Stimulated activated CD8-positive, alpha-beta memory T cell treated with anti-CD3 and anti-CD28 coated beads, Interleukin-15, amount 100 ng/mL, for 4 hours (primary cell): ENCODE measurements around the gene GALNT10.

Source experiments
- DNase-seq, 2 donors: peaks; one replicate each; pipeline ENCODE4 v3.0.0-alpha.2; 2020; ENCODE audit warnings: low read depth in 2 of 2

Gene GALNT10

DNA sequence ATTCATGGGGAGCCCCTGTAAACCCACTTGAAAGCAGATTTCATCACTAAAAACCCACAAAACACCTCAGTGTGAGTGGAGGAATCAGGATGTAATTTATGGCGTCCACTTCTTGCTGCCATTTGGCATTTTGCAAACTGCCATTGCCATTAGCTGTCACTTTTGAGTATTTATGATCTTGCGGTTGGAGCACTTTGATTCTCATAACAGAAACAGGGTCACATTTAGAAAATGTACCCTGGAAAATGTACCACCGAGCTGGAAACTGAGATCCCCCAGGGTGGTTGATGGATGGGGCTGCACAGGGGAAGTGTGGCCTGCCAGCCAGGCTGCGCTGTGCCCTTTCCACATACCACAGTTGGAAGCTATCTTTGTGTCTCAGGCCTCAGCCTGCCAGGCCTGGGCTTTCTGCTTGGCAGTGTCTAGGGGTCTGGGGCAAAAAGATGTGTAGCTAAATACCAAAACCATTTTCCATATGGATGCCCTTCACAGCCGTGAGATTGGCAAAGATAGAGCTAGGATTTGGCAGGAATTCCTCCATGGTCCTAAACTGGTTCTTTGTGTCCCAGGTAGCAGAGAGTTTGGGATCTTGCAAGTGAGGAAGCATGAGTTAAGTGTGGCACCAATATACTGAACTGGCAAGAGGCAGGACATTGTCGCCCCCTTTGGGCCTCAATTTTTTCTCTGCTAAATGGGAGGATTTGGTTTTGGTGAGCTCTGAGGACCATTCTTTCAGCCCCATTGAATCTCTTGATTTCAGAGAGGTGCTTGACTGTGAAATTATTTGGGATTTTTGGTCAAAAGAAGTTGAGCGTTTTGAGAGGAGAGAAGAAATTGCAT is 46.2 kb downstream of the GALNT10 start:
- DNase-seq: no peak

GRCh38 chr5:154237376-154237743 is 46.8 kb downstream of the GALNT10 start:
- no peak for DNase-seq

DNA sequence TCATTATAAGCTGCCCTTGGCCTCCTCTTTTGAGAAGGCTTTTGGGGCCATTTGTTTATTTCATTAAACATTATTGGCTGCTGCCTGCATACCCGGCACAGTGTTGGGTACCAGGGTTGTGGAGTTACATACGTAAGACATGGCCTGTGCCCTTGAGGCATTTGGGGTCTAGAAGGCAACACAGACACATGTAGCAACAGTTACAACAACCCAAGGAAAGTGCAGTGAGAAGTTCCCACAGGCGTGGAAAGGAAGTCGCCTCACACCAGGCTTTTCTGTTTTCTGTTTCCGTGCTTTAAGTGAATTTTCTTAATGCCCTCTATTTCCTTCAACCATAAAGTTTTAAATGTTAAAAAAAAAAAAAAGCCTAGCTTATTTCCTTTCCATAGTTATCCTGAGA is 47.4 kb downstream of the GALNT10 start:
- DNase-seq: no peak

- DNase-seq: no peak
Measured at GRCh38 chr5:154238776-154239481, 48.4 kb downstream of the GALNT10 start.

- no peak for DNase-seq
Measured at GRCh38 chr5:154240595-154240994, 50.1 kb downstream of the GALNT10 start.

- DNase-seq: no peak
Measured at GRCh38 chr5:154241021-154241420, 50.5 kb downstream of the GALNT10 start.

DNA sequence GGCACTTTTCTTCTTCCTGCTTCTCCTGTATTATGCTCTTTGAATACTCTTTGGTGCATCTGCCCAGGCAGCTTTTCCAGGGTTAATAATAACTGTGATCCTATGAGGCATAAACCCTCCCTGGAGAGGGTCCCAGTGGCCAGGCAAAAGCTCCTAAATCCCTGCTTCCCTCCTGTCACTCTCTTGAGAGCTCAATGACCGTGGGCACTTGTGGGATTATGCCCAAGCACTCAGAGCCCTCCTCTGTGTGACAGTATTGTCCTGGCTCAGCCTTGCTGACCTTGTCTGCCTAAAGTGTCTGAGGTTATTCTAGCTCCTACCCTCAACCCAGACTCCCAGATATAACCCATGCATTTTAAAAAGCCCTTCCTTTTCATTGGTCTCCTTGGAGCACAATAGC is 51.9 kb downstream of the GALNT10 start:
- DNase-seq: no peak

DNA sequence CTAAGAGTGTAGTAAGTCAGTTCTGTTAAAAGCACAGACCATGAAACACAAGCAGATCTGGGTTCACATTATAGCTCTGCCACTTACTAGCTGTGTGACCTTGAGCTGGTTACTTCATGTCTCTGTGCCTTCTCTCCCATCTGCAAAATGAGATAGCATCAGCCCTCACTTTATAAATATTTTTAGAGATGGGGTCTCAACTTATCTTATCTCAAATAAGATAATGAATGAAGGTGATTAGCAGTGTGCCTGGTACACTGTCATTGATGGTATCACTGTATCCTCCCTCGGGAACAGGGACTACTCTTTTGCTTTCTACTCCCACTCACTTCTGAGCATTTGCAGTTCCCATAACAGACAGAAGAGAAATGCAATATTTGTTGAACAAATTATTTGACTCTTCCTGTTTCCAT is 52.4 kb downstream of the GALNT10 start:
- no peak for DNase-seq

DNA sequence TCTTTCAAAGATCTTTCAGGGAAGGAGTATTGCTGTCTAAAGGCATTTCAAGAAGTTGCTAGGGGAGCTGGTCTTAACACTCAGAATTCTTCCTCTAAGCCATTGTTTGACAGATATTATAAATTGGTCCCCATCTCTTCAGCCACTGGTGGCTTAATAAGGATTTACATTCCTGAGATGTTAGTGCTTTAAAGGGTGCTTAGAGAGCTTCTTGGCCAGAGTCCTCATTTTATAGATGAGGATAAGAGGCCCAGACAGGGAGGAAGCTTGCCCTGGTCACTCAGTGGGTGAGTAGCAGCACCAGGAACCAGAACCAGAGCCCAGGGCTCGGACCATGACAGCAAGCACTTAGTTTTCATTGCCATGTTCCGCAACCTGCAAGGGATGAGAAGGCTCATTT is 53.2 kb downstream of the GALNT10 start:
- no peak for DNase-seq

- DNase-seq: no peak
Measured at GRCh38 chr5:154244476-154244875, 53.9 kb downstream of the GALNT10 start.

DNA sequence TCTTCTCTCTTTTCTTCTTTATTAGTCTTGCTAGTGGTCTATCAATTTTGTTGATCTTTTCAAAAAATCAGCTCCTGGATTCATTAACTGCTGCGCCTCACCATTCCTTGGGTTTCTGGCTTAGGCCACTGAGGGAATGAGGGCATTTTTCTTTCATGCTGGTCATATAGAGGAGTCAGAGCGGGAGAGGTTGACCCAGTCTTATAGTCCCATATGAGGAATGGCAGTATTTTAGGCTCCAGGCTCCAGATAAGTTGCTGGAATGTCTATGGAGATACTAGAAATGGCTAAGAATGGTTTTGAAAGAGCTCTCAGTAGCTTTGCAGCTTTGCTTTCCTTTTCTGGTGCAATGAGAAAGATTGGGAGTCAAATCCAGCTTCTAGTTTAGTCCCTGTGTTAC is 58.2 kb downstream of the GALNT10 start:
- no peak for DNase-seq

- no peak for DNase-seq
Measured at GRCh38 chr5:154249826-154250225, 59.3 kb downstream of the GALNT10 start.

- no peak for DNase-seq
Measured at GRCh38 chr5:154251529-154251928, 61.0 kb downstream of the GALNT10 start.

DNA sequence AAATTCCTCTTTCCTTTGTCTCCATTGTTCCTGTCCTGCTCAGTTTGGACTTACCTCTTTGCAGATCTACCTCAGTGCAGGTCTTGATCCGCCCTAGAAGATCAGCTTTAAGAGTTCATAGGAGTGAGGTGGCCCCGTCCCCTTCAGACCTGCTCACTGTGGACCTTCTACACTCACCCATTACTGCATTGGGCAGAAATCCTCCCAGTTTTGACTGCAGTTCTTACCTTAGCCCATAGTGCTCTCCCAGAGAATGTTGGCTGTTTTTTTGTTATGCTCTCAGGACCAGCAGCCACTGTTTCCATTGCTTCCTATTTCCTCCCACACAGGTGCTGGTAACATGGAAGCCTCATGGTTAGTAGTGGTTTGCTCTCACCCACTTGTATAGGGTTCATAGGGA is 63.3 kb downstream of the GALNT10 start:
- no peak for DNase-seq

- DNase-seq: no peak
Measured at GRCh38 chr5:154254896-154255295, 64.4 kb downstream of the GALNT10 start.

DNA sequence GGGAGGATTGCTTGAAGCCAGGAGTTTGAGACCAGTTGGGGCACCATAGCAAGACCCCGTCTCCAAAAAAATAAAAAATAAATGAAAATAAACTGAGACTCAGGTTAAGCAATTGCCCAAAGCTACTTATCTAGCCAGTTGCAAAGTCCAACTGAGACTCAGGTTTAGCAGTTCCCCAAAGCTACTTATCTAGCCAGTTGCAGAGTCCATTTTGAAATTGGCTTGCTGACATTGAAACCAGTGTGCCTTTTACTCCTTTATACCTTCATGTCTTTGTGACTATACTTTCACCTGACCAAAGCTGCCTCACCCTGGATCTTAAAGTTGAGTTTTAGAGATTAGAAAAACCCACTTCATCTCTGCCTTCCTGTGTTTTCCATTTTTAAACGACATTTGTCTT is 66.5 kb downstream of the GALNT10 start:
- no peak for DNase-seq

GRCh38 chr5:154258531-154259217 is 68.1 kb downstream of the GALNT10 start:
- DNase-seq: no peak

- DNase-seq: no peak
Measured at GRCh38 chr5:154260224-154260927, 69.8 kb downstream of the GALNT10 start.

DNA sequence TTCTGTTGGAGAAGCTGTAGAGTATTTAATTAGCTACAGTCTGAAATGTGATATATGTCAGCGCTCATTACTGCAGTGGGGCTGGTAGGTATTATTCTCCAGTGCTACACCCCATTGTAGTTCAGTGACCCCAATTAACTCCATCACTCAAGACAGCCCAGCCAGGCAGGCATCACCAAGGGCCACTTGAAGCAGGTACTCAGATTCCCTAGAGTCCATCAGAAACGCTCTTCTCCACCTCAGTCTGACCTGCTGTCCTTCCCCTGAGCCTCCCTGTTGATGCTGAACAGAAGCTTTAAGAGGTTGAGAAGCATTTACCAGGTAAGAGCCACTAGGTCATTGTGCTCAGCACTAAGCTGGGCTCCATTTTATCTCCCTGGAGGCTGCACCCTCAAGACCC is 71.8 kb downstream of the GALNT10 start:
- DNase-seq: no peak

- no peak for DNase-seq
Measured at GRCh38 chr5:154264549-154265196, 74.1 kb downstream of the GALNT10 start.

DNA sequence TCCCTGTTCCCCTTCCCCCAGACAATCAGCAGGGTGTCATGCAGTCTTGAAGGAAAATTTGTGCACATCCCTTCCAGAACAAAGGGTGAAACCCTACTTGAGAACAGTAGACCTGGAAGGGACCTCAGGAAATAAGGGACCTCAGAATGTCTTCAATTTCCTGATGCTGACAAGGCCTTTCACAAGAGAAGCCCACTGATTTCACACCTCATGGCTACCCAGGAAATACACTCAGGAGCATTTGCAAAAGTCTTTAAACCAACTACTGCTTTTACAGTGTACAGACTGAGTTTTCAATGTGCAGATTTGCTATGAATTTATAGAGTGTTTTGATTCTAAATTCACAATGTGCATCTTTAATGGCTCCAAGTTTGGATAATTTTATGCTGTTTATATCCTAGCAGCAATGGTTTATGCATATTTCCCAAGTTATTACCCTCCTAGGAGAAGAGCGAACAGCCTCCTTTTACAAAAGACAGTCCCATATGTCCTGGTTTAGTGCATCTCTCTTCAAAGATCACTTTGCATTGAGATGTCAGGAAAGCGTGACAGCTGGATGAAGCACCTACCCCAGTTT is 74.8 kb downstream of the GALNT10 start:
- no peak for DNase-seq
